Activated CD4-positive, alpha-beta memory T cell treated with anti-CD3 and anti-CD28 coated beads for 36 hours (primary cell): ENCODE measurements around the gene NTN4. TPM values are rescaled to one million over a fixed set of nuclear protein-coding genes. Genes with fewer than 3 reads are reported as not detected.
"Not testable (repeated sequence)": the region's sequence is repeated elsewhere in the genome, so short reads cannot be mapped to it uniquely, and the experiment has no call there.

Experiments
- CTCF ChIA-PET: fragments of 350-600 bp; sonication (Branson Sonifier 250); formaldehyde crosslinking; loops from one replicate; lab custom pipeline; 2021; ENCODE audit warnings: antibody characterized with exemption, inconsistent platforms; lab: Charles Lee
- POLR2A ChIA-PET: fragments of 350-600 bp; sonication (Branson Sonifier 250); formaldehyde crosslinking; loops from one replicate; lab custom pipeline; 2021; ENCODE audit warnings: antibody characterized with exemption; lab: Charles Lee
- DNase-seq: peaks from one replicate; pipeline ENCODE4 v3.0.0-alpha.2; 2020
- H3K27ac Mint-ChIP-seq: one replicate; pipeline ENCODE4 v1.8.0; 2021; ENCODE audit warnings: mixed read lengths
- H3K27me3 Mint-ChIP-seq: one replicate; pipeline ENCODE4 v1.8.0; 2021; ENCODE audit warnings: mixed read lengths
- H3K36me3 Mint-ChIP-seq: one replicate; pipeline ENCODE4 v1.8.0; 2021; ENCODE audit warnings: mixed read lengths
- H3K4me1 Mint-ChIP-seq: one replicate; pipeline ENCODE4 v1.8.0; 2021; ENCODE audit warnings: low read depth, mixed read lengths
- H3K4me3 Mint-ChIP-seq: one replicate; pipeline ENCODE4 v1.8.0; 2021; ENCODE audit warnings: mild to moderate bottlenecking, mixed read lengths
- H3K9me3 Mint-ChIP-seq: one replicate; pipeline ENCODE4 v1.8.0; 2021; ENCODE audit warnings: mixed read lengths
- intact Hi-C: fragments of 100-400 bp; cut with micrococcal nuclease; formaldehyde crosslinking; loops from one replicate; pipeline ENCODE4 v1.15.1; 2023
- total RNA-seq, 2 experiments: library from RNA; stranded (reverse); gene quantifications; one replicate each; pipeline ENCODE4 v1.2.3, GENCODE V29; 2021

Gene NTN4
- total RNA-seq, 2 experiments from 2014 or later, result 0.29 TPM; not detected in 1

DNA sequence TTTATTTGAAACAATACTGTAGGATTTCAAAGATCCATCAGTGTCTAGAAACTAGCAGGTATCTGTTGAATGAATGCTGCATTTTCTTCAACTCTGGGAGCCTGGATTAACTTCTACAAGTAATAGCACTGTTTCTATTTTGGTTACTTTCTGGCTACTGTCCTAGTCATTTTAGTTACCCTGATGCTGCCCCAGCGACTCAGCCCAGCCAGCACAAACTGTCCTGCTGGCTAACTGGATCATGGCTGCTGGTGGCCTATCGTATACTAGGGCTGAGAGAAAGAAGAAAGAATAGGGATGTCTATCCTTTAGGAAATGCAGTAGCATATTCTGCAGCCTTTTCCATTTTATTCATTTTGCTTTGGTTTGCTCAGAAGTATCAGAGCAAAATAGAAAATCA is 53.9 kb downstream of the NTN4 start:
- no peak overlapping the region for H3K4me3 Mint-ChIP-seq
- H3K9me3 Mint-ChIP-seq, result no peaks in the 10 kb centered on the region
- no peaks in the 10 kb centered on the region for H3K27me3 Mint-ChIP-seq
- no peaks in the 10 kb centered on the region for H3K4me1 Mint-ChIP-seq
- intact Hi-C loops, result no loop called here
- CTCF ChIA-PET, result no interaction called here
- no peaks in the 10 kb centered on the region for H3K36me3 Mint-ChIP-seq
- POLR2A ChIA-PET, result no interaction called here
- DNase-seq, result no peak
- no peak overlapping the region for H3K27ac Mint-ChIP-seq

DNA sequence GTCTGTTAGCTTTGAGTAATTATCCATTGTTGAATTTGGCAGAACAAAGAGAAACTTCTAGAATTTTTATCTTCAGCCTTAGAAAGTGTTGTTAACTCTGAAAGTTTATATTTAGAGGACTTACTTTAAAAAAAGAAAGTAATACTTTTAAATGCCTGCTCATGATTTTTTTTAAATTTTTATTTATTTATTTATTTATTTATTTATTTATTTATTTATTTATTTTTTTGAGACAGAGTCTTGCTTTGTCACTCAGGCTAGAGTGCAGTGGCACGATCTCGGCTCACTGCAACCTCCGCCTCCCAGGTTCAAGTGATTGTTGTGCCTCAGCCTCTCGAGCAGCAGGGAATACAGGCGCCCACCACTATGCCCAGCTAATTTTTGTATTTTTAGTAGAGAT is 54.8 kb downstream of the NTN4 start:
- H3K4me1 Mint-ChIP-seq, CTCF ChIA-PET, DNase-seq, POLR2A ChIA-PET, H3K27ac Mint-ChIP-seq, H3K27me3 Mint-ChIP-seq, H3K4me3 Mint-ChIP-seq, H3K9me3 Mint-ChIP-seq, intact Hi-C loops, H3K36me3 Mint-ChIP-seq: not testable (repeated sequence)

DNA sequence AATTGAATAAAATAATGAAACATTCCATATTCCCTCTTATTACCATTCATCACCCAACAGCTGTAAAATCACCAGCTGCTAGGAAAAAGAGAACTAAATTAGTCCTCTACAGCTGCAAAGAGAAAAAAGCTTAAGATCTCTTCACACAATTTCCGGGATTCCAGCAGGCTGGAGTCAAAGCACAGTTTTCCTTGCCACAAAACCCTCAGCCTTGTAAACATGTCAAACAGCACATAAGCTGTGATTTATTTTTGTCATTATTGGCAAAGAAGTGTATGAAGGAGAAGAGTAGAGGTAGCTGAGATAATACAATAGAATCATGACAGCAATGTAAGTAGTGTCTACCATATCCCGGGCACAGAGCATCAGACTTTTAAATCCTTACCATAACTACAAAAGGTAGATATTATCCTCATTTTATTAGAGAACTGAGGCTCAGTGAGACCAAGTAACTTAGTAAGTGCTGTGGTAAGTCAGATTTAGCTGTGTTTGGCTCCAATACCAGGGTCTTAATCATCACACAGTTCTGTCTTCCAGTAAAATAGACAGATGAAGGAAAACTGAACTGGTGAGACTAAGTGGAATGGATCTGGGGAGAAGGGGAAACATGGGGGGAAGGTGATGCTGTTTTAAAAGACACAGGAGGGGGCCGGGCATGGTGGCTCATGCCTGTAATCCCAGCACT is 57.3 kb downstream of the NTN4 start:
- CTCF ChIA-PET, result no interaction called here
- POLR2A ChIA-PET, result no interaction called here
- intact Hi-C loops, result no loop called here
- H3K4me3 Mint-ChIP-seq, result no peak overlapping the region
- no peak for DNase-seq
- H3K36me3 Mint-ChIP-seq, result peaks cover 2% of the 10 kb centered on the region
- H3K9me3 Mint-ChIP-seq, result no peaks in the 10 kb centered on the region
- H3K27me3 Mint-ChIP-seq, result peaks cover 1% of the 10 kb centered on the region
- no peaks in the 10 kb centered on the region for H3K4me1 Mint-ChIP-seq
- H3K27ac Mint-ChIP-seq, result no peak overlapping the region

DNA sequence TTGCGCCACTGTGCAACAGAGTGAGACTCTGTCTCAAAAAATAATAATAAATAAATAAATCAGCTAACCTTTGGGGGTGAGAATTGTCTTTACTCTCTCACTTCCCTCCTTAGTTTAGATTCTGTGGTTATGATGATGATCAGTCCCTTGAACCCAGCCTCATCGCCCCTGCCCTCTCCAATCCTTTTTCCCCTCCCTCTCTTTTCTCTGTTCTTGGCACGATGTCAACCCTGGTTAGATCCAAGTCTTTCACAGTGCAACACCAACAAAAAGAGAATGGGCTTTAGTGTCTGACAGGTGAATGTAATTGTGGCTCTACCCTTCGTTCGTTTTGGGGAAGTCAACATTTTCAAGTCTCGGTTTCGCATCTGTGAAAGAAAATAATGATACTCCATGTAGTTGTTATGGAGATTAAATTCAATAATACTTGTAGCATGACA is 59.0 kb downstream of the NTN4 start:
- Mint-ChIP-seq H3K27me3 (peaks cover 4% of the 10 kb centered on the region), H3K36me3 (peaks cover 2% of the 10 kb centered on the region), H3K4me3 (no peak overlapping the region), H3K27ac (no peak overlapping the region), H3K4me1 (no peaks in the 10 kb centered on the region), H3K9me3 (peaks cover 2% of the 10 kb centered on the region)
- no peak for DNase-seq
- CTCF ChIA-PET, result no interaction called here
- intact Hi-C loops, result no loop called here
- POLR2A ChIA-PET, result no interaction called here

DNA sequence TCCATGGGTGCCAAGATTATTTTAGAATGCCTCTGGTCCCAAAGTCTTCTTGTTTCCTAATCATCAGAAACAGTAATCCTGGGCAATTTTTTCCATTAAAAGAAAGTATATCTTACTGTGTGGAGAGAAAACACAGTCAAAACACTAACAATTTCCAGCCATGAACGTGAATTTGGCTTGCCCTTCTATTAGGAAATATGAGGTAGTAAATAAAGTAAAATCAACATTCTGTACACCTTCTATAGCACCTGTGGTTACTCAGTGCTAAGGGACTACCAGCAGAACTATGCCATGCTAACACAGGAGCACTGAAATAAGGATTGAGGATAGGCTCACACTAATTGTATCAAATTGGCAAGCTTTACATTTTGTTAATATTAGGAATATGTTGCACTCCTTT is 60.1 kb downstream of the NTN4 start:
- H3K27ac Mint-ChIP-seq, result no peak overlapping the region
- intact Hi-C loops, result no loop called here
- H3K36me3 Mint-ChIP-seq, result peaks cover 2% of the 10 kb centered on the region
- peaks cover 4% of the 10 kb centered on the region for H3K27me3 Mint-ChIP-seq
- peaks cover 2% of the 10 kb centered on the region for H3K9me3 Mint-ChIP-seq
- ChIA-PET POLR2A (no interaction called here), CTCF (no interaction called here)
- H3K4me1 Mint-ChIP-seq, result no peaks in the 10 kb centered on the region
- H3K4me3 Mint-ChIP-seq, result no peak overlapping the region
- no peak for DNase-seq

DNA sequence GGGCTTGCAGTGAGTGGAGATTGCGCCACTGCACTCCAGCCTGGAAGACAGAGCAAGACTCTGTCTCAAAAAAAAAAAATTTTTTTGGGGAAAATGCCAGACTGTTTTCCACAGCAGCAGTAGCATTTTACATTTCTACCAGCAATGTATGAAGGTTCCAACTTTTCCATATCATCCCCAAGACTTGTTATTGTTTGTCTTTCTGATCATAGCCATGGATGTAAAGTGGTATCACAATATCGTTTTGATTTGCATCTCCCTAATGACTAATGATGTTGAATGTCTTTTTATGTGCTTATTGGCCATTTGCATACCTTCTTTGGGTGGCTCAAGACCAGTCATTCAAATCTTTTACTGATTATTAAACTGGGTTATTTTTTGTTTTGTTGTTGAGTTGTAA is 63.7 kb downstream of the NTN4 start:
- intact Hi-C loops, result no loop called here
- no peak for DNase-seq
- H3K4me1 Mint-ChIP-seq, result no peaks in the 10 kb centered on the region
- H3K27ac Mint-ChIP-seq, result no peak overlapping the region
- H3K27me3 Mint-ChIP-seq, result peaks cover 6% of the 10 kb centered on the region
- peaks cover 2% of the 10 kb centered on the region for H3K9me3 Mint-ChIP-seq
- ChIA-PET CTCF (interaction anchor here (0.7 kb wide), 1 partner anchor 191 kb away, joined by 3 read pairs; no protein-coding TSS in a partner anchor), POLR2A (no interaction called here)
- H3K4me3 Mint-ChIP-seq, result no peak overlapping the region
- H3K36me3 Mint-ChIP-seq, result peaks cover 2% of the 10 kb centered on the region

DNA sequence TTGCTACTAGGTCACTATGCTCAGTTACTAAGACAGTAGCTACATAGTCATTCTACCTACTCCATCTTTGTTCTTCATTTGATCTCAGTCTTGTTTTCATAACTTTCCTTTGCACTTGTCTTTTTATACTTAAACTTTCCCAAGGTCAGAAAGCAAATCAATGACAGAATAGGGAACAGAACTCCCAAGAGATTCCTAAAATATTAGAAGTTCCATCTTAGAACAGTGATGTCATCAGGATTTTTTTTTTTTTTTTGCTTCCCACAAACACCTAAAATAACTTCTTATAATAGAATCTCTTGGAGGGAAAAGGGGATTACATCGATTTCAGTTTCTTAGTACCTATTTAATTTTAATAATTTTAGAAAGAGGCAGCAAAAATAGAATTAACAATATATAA is 65.8 kb downstream of the NTN4 start:
- intact Hi-C loops, result no loop called here
- Mint-ChIP-seq H3K9me3 (peaks cover 2% of the 10 kb centered on the region), H3K36me3 (peaks cover 2% of the 10 kb centered on the region), H3K4me1 (no peaks in the 10 kb centered on the region), H3K27ac (no peak overlapping the region), H3K4me3 (no peak overlapping the region), H3K27me3 (peaks cover 6% of the 10 kb centered on the region)
- POLR2A ChIA-PET, result no interaction called here
- no peak for DNase-seq
- CTCF ChIA-PET, result no interaction called here

DNA sequence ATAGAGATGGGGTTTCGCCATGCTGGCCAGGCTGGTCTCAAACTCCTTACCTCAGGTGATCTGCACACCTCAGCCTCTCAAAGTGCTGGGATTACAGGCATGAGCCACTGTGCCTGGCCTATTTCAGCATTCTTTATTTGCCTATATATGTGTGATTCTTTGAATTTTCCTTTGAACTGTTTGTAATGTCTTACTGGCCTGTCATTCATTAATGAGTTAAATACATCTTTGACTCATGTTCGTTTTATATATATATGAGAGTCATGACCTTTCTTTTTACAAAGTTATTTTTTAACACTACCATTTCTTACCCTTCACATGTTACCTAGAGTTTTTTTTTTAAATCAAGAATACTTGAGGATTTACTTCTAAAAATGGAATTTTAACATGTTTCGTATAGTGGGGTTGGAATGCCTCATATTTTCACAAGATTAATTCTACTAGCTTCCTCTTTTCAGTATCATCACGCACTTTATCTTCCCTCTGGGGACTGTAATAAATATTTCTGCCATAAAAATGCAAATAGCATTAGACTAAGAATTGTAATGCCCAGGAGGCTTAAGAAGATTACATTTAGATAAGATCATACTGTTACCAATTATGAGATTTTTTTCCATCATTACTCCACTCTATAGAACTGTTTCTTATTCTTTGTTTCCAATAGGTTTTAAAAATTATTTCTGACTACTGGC is 66.7 kb downstream of the NTN4 start:
- POLR2A ChIA-PET, result no interaction called here
- peaks cover 2% of the 10 kb centered on the region for H3K9me3 Mint-ChIP-seq
- no peak for DNase-seq
- intact Hi-C loops, result no loop called here
- H3K4me1 Mint-ChIP-seq, result no peaks in the 10 kb centered on the region
- peaks cover 5% of the 10 kb centered on the region for H3K27me3 Mint-ChIP-seq
- no peak overlapping the region for H3K27ac Mint-ChIP-seq
- peaks cover under 1% of the 10 kb centered on the region for H3K36me3 Mint-ChIP-seq
- no peak overlapping the region for H3K4me3 Mint-ChIP-seq
- CTCF ChIA-PET, result no interaction called here

DNA sequence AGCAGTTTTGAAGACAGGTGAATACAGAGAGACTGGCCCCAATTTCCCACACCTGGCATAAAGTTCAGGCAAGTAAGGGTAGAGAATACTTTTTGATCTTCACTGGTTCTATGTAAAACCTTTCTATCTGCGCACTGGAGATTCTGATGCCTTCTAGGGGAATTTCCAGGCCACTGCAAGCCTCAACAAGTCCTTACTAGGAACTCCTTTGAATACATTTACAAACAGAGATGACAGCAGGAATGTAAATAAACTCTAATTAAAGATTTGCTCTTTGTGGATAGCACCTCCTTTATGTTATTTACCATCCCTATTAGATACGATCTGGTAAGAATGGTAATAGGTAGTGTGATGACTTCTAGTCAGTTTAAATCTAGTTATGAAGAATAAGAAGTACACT is 69.2 kb downstream of the NTN4 start:
- Mint-ChIP-seq H3K9me3 (no peaks in the 10 kb centered on the region), H3K4me3 (no peak overlapping the region), H3K27me3 (peaks cover 4% of the 10 kb centered on the region), H3K4me1 (no peaks in the 10 kb centered on the region), H3K27ac (no peak overlapping the region), H3K36me3 (no peaks in the 10 kb centered on the region)
- intact Hi-C loops, result no loop called here
- ChIA-PET POLR2A (no interaction called here), CTCF (no interaction called here)
- DNase-seq, result no peak

DNA sequence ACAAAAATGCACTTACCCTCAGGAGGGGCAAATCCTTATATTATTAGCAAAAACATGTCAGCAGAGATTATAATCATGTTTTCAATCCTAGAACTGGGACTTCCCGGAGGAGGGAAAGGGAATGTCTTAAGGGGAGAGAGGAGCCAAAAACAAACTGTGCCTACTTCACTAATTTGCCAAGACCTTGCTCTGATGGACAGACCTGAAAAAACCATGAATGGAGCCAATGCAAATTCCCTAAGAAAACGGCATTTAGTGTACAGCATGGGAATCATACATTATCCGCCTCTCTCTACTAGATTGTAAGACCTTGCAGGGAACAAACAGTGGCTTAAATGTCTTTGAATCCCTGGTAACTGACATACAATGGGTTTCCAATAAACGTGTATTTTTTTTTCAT is 70.4 kb downstream of the NTN4 start:
- Mint-ChIP-seq H3K9me3 (no peaks in the 10 kb centered on the region), H3K4me1 (no peaks in the 10 kb centered on the region), H3K4me3 (no peak overlapping the region), H3K27me3 (peaks cover 4% of the 10 kb centered on the region), H3K36me3 (no peaks in the 10 kb centered on the region), H3K27ac (no peak overlapping the region)
- no peak for DNase-seq
- intact Hi-C loops, result no loop called here
- ChIA-PET POLR2A (no interaction called here), CTCF (interaction anchor here (0.9 kb wide), 1 partner anchor 186 kb away, joined by 3 read pairs; no protein-coding TSS in a partner anchor)

DNA sequence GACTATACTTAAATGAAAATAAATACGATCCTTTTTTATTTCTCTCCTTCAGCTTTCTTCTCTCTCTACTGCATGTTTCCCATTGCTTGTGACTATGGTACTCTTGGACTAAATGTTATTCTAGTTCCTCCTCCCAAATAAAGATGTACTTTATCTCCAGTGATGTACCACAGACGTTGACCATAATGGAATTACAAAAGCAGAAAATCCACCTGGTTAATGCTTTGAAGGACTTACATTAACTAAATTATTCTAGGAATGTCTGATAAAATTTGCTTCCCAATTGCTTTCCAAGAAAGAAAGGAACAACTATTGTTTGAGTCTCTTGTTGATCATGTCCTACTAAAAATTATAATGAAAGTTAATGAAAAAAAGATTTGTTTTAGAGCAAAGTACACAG is 71.8 kb downstream of the NTN4 start:
- Mint-ChIP-seq H3K36me3 (no peaks in the 10 kb centered on the region), H3K9me3 (no peaks in the 10 kb centered on the region), H3K27me3 (peaks cover 2% of the 10 kb centered on the region), H3K27ac (no peak overlapping the region), H3K4me1 (no peaks in the 10 kb centered on the region), H3K4me3 (no peak overlapping the region)
- intact Hi-C loops, result no loop called here
- ChIA-PET CTCF (no interaction called here), POLR2A (no interaction called here)
- DNase-seq, result no peak

DNA sequence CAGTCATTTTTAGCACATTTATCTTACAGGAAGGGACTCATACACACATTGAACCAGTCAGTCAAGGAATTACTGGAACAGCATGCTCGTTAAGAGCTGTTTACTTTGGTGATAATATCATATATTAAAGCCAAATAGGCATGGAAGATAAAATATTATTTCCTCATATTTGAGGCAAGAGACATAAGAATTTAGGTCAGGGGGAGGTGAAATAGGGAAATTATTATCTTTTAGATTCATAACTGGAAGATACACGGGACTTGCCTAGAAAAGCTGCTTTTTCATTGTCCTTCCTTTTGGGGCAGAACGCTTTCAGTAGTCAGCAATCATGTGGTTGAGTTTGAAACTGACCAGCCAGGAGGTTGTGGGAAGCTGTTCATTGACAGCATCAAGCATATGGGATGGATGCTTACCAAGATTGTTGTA is 72.5 kb downstream of the NTN4 start:
- H3K27ac Mint-ChIP-seq, result no peak overlapping the region
- POLR2A ChIA-PET, result no interaction called here
- DNase-seq, result no peak
- intact Hi-C loops, result no loop called here
- no peak overlapping the region for H3K4me3 Mint-ChIP-seq
- no peaks in the 10 kb centered on the region for H3K36me3 Mint-ChIP-seq
- H3K4me1 Mint-ChIP-seq, result no peaks in the 10 kb centered on the region
- CTCF ChIA-PET, result no interaction called here
- peaks cover 2% of the 10 kb centered on the region for H3K27me3 Mint-ChIP-seq
- H3K9me3 Mint-ChIP-seq, result no peaks in the 10 kb centered on the region
